K562 (cell line): ENCODE results near the gene P2RX2. TPM values are rescaled to one million over a fixed set of nuclear protein-coding genes. Genes with fewer than 3 reads are reported as not detected.
A peak's percentile ranks its signal among the peaks of the same experiment; 100 is the strongest.

Experiments
- ARHGAP35 ChIP-seq: fragments of 450-650 bp; IDR thresholded peaks from 2 replicates; pipeline ENCODE4 v1.6.1; 2018; ENCODE audit not compliant: partially characterized antibody
- ARID1B ChIP-seq: fragments of 450-650 bp; IDR thresholded peaks from 2 replicates; pipeline ENCODE4 v1.6.1; 2016; ENCODE audit warnings: antibody characterized with exemption, mild to moderate bottlenecking, inconsistent platforms
- BRD9 ChIP-seq: fragments of 450-650 bp; IDR thresholded peaks from 2 replicates; pipeline ENCODE4 v1.6.1; 2018; ENCODE audit warnings: low read depth; ENCODE audit not compliant: partially characterized antibody
- FOXK2 ChIP-seq, 2 experiments: fragments of 450-650 bp; IDR thresholded peaks in 1 of 2; conservative IDR thresholded peaks in 1 of 2; 2 replicates each; pipeline ENCODE4 v1.6.1; 2016; ENCODE audit warnings: low read depth in 2 of 2, mild to moderate bottlenecking in 1 of 2
- HDAC1 ChIP-seq, 2 experiments: fragments of 450-650 bp; IDR thresholded peaks; 2 replicates each; pipeline ENCODE4 v1.6.1; 2016 to 2017; ENCODE audit warnings: inconsistent platforms in 1 of 2, mild to moderate bottlenecking in 1 of 2, moderate library complexity in 1 of 2
- MIER1 ChIP-seq: fragments of 450-650 bp; IDR thresholded peaks from 2 replicates; pipeline ENCODE4 v1.6.1; 2016; ENCODE audit warnings: antibody characterized with exemption, mild to moderate bottlenecking, low read depth
- NFIC ChIP-seq: fragments of 450-650 bp; IDR thresholded peaks from 2 replicates; pipeline ENCODE4 v1.6.1; 2017; ENCODE audit warnings: mild to moderate bottlenecking, inconsistent platforms
- PHB2 ChIP-seq: fragments of 450-650 bp; IDR thresholded peaks from 2 replicates; pipeline ENCODE4 v1.6.1; 2017; ENCODE audit warnings: low read depth
- PYGO2 ChIP-seq: fragments of 450-650 bp; IDR thresholded peaks from 2 replicates; pipeline ENCODE4 v1.6.1; 2016; ENCODE audit warnings: mild to moderate bottlenecking, missing genetic modification characterization, moderate library complexity, missing compliant biosample characterization
- RBM17 ChIP-seq: fragments of 200-400 bp; formaldehyde crosslinking; IDR thresholded peaks from 2 replicates; pipeline ENCODE4 v1.6.1; 2017; ENCODE audit warnings: low read depth, mild to moderate bottlenecking, low read length, borderline replicate concordance
- TAF7 ChIP-seq: fragments of 450-650 bp; IDR thresholded peaks from 2 replicates; pipeline ENCODE4 v1.6.1; 2016; ENCODE audit warnings: missing genetic modification characterization, missing compliant biosample characterization
- THRAP3 ChIP-seq: fragments of 450-650 bp; IDR thresholded peaks from 2 replicates; pipeline ENCODE4 v1.6.1; 2016; ENCODE audit warnings: mild to moderate bottlenecking, inconsistent platforms, borderline replicate concordance
- TRIM24 ChIP-seq, 2 experiments: fragments of 450-650 bp; IDR thresholded peaks; 2 replicates each; pipeline ENCODE4 v1.6.1; 2016
- TSC22D4 ChIP-seq: fragments of 450-650 bp; IDR thresholded peaks from 2 replicates; pipeline ENCODE4 v1.6.1; 2016; ENCODE audit warnings: missing genetic modification characterization, missing biosample characterization, control low read depth
- U2AF1 ChIP-seq: fragments of 200-400 bp; formaldehyde crosslinking; optimal IDR thresholded peaks from 2 replicates; pipeline ENCODE3; 2017; ENCODE audit warnings: mild to moderate bottlenecking, low read depth, low read length, moderate library complexity
- VEZF1 ChIP-seq: fragments of 200-800 bp; sonication (Bioruptor generic); IDR thresholded peaks from 2 replicates; pipeline ENCODE4 v1.6.1; 2017; ENCODE audit warnings: missing genetic modification characterization, missing compliant biosample characterization
- ZNF512 ChIP-seq: IDR thresholded peaks from 2 replicates; pipeline ENCODE4 v1.6.1; 2016; ENCODE audit warnings: missing genetic modification characterization, missing compliant biosample characterization
- ZNF551 ChIP-seq: fragments of 250-450 bp; sonication (Bioruptor Pico); IDR thresholded peaks from 2 replicates; pipeline ENCODE4 v1.5.0; 2021; ENCODE audit warnings: mild to moderate bottlenecking, moderate library complexity
- polyA plus RNA-seq, 8 experiments: library from polyadenylated mRNA; depleted of rRNA in 4 of 8; stranded (reverse) in 5 of 8; unstranded in 3 of 8; fragments of >200 nt; fragmentation: Nextera tagmentation in 2 of 8; fragmentation: Illumina TruSeq in 1 of 8; extraction: Ambion mirVana in 2 of 8; extraction: Trizol in 1 of 8; gene quantifications; 2 replicates each; pipeline versions ENCODE4 v1.2.1 to v1.2.3, GENCODE V29; 2011 to 2014; ENCODE audit warnings: inconsistent platforms in 1 of 8, missing spikeins in 1 of 8
- total RNA-seq, 7 experiments: library from RNA; depleted of rRNA in 6 of 7; stranded (reverse); fragments of >200 nt in 6 of 7; fragmentation: Illumina TruSeq in 2 of 7; extraction: Trizol in 2 of 7; gene quantifications; 2 replicates each; pipeline versions ENCODE4 v1.2.1 to v1.2.3, GENCODE V29; 2011 to 2021; ENCODE audit warnings: low replicate concordance in 1 of 7
- TF ChIP-seq, protein P1 (sequence below): fragments of 250-450 bp; sonication (Bioruptor Pico); IDR thresholded peaks from 2 replicates; pipeline ENCODE4 v1.4.0; 2020; ENCODE audit warnings: mild to moderate bottlenecking, moderate library complexity
- TF ChIP-seq, protein P2 (sequence below): fragments of 250-450 bp; sonication (Bioruptor Pico); IDR thresholded peaks from 2 replicates; pipeline ENCODE4 v1.5.0; 2021

Gene P2RX2
- total and polyA plus RNA-seq, 9 of the 15 experiments (the other 6 are each of a cell fraction or from before 2014, with no cell fraction given), result not detected

GRCh38 chr12:132597333-132598316, 21.0 kb upstream of the P2RX2 start (continued):
- TF ChIP-seq ARHGAP35, result peak; percentile 77
- no peak for TF ChIP-seq FOXK2 (conservative IDR thresholded peaks at IDR 0.05 in 1 of 2, IDR thresholded peaks at IDR 0.05 in 1 of 2; ENCODE audit: low read depth in 2 of 2)
- TF ChIP-seq, protein P1, sequence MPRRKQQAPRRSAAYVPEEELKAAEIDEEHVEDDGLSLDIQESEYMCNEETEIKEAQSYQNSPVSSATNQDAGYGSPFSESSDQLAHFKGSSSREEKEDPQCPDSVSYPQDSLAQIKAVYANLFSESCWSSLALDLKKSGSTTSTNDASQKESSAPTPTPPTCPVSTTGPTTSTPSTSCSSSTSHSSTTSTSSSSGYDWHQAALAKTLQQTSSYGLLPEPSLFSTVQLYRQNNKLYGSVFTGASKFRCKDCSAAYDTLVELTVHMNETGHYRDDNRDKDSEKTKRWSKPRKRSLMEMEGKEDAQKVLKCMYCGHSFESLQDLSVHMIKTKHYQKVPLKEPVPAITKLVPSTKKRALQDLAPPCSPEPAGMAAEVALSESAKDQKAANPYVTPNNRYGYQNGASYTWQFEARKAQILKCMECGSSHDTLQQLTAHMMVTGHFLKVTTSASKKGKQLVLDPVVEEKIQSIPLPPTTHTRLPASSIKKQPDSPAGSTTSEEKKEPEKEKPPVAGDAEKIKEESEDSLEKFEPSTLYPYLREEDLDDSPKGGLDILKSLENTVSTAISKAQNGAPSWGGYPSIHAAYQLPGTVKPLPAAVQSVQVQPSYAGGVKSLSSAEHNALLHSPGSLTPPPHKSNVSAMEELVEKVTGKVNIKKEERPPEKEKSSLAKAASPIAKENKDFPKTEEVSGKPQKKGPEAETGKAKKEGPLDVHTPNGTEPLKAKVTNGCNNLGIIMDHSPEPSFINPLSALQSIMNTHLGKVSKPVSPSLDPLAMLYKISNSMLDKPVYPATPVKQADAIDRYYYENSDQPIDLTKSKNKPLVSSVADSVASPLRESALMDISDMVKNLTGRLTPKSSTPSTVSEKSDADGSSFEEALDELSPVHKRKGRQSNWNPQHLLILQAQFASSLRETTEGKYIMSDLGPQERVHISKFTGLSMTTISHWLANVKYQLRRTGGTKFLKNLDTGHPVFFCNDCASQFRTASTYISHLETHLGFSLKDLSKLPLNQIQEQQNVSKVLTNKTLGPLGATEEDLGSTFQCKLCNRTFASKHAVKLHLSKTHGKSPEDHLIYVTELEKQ (CRISPR knock-in tag), result no peak
- TF ChIP-seq BRD9, result peak; percentile 32
- TF ChIP-seq VEZF1 (CRISPR knock-in tag), result peak; percentile 68; the same call in 1 of the 2 replicates
- TF ChIP-seq ARID1B, result peak; percentile 34; the same call in 1 of the 2 replicates
- TF ChIP-seq ZNF551 (CRISPR knock-in tag), result no peak
- TF ChIP-seq HDAC1 (IDR thresholded peaks at IDR 0.05), result peak in 1 of 2 experiments; percentile 72; a peak in 2 of 4 replicates
- peak in 1 of 2 experiments; percentile 30; a peak in 2 of 4 replicates for TF ChIP-seq TRIM24 (IDR thresholded peaks at IDR 0.05)
- no peak for TF ChIP-seq RBM17
- TF ChIP-seq TSC22D4 (tag), result 0 out of 2 replicates have a peak, but pooled peaks have one; percentile 40
- TF ChIP-seq ZNF512 (tag), result peak; percentile 83
- peak; percentile 69; the same call in 1 of the 2 replicates for TF ChIP-seq MIER1
- TF ChIP-seq U2AF1, result no peak
- TF ChIP-seq THRAP3, result peak; percentile 93
- no peak for TF ChIP-seq PYGO2 (tag)
- peak; percentile 41; the same call in 1 of the 2 replicates for TF ChIP-seq PHB2
- 0 out of 2 replicates have a peak, but pooled peaks have one; percentile 4 for TF ChIP-seq NFIC
- TF ChIP-seq, protein P2, sequence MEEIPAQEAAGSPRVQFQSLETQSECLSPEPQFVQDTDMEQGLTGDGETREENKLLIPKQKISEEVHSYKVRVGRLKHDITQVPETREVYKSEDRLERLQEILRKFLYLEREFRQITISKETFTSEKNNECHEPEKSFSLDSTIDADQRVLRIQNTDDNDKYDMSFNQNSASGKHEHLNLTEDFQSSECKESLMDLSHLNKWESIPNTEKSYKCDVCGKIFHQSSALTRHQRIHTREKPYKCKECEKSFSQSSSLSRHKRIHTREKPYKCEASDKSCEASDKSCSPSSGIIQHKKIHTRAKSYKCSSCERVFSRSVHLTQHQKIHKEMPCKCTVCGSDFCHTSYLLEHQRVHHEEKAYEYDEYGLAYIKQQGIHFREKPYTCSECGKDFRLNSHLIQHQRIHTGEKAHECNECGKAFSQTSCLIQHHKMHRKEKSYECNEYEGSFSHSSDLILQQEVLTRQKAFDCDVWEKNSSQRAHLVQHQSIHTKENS (CRISPR knock-in tag), result no peak
- TF ChIP-seq TAF7 (tag), result 0 out of 2 replicates have a peak, but pooled peaks have one; percentile 13
